ENCODE data around the gene PGAP6. TPM values are rescaled to one million over a fixed set of nuclear protein-coding genes. Genes with fewer than 3 reads are reported as not detected.
A peak's percentile ranks its signal among the peaks of the same experiment; 100 is the strongest.

PGAP6 gene
- total and polyA plus RNA-seq, 2 of the 13 experiments (the other 11 are each of a cell fraction or from before 2014, with no cell fraction given) = 52.7 to 136 TPM

- peak overlapping the region in 2 of 3 experiments; percentile 78 to 84; a peak in 3 of 6 replicates for H3K4me3 ChIP-seq (replicated peaks in 1 of 3; ENCODE audit: insufficient read depth in 1 of 3, low read depth in 2 of 3, low read length in 3 of 3)
- H3K79me2 ChIP-seq (ENCODE audit: insufficient read depth, low read length) = peaks cover 25% of the 10 kb centered on the region
- WGBS (ENCODE audit: low lambda C conversion rate) = 80% methylated on average over 9 of the region's 12 CpGs
- FAIRE-seq (no peak), ATAC-seq (no peak), DNase-seq (ENCODE audit: low spot score) (no peak)
- peaks cover 72% of the 10 kb centered on the region for H3K4me1 ChIP-seq (ENCODE audit: insufficient read depth, low read length)
- H4K20me1 ChIP-seq (ENCODE audit: insufficient read depth, low read length) = 0 out of 2 replicates have a peak, but pooled peaks cover under 1% of the 10 kb centered on the region
- in situ Hi-C loops (cut with HindIII; ENCODE audit: extremely low pct_ligation_motif_present, low pct_unique_long_range_greater_than_20kb) = no loop called here
- ChIA-PET CTCF (ENCODE audit: low intra/inter-chr PET ratio, low total read pairs) (no interaction called here), POLR2A (no interaction called here)
- no peak overlapping the region for H2AFZ ChIP-seq (ENCODE audit: low read length)
- H3K27me3 ChIP-seq (ENCODE audit: control insufficient read depth in 1 of 2, insufficient read depth in 2 of 2, low read length in 2 of 2) = no peaks in the 10 kb centered on the region
- peaks cover 1 to 8% of the 10 kb centered on the region in 2 experiments; a peak in 2 of 5 replicates for H3K36me3 ChIP-seq (replicated peaks in 1 of 2; ENCODE audit: control insufficient read depth in 1 of 2, insufficient read depth in 2 of 2, low read length in 2 of 2)
- H3K27ac ChIP-seq (ENCODE audit: extremely low read length, insufficient read depth, low read length) = no peak overlapping the region
- intact Hi-C loops (cut with micrococcal nuclease; ENCODE audit: unreplicated experiment) = no loop called here
- peak overlapping the region; percentile 100 for H3K4me2 ChIP-seq (ENCODE audit: low read depth, low read length)
- peak overlapping the region; percentile 85; the same call in 1 of the 2 replicates for H3K9ac ChIP-seq (ENCODE audit: insufficient read depth, low read depth, low read length)
- TF ChIP-seq ZNF883 (CRISPR knock-in tag; IDR thresholded peaks at IDR 0.05; ENCODE audit: not compliant biosample characterization) = peak; percentile 32
- TF ChIP-seq MEIS1 (CRISPR knock-in tag; IDR thresholded peaks at IDR 0.05; ENCODE audit: borderline replicate concordance) = 0 out of 2 replicates have a peak, but pooled peaks have one; percentile 35
- peak; percentile 52 for TF ChIP-seq ZNF687 (CRISPR knock-in tag; IDR thresholded peaks at IDR 0.05)
- TF ChIP-seq ZNF75D (CRISPR knock-in tag; IDR thresholded peaks at IDR 0.05; ENCODE audit: borderline replicate concordance) = no peak
- TF ChIP-seq RBM39 (IDR thresholded peaks at IDR 0.05; ENCODE audit: low read depth, low read length, poor library complexity, severe bottlenecking) = no peak
- H3K9me3 ChIP-seq (ENCODE audit: low read length) = no peaks in the 10 kb centered on the region
- BruUV-seq (replicated peaks) = no TSS peak
Observed at GRCh38 chr16:354291-354881, 27.4 kb downstream of the PGAP6 start.
